ENCODE data around the gene IFNGR2. TPM values are rescaled to one million over a fixed set of nuclear protein-coding genes. Genes with fewer than 3 reads are reported as not detected.

IFNGR2 gene
- total RNA-seq, 1 experiment from 2014 or later, result 47.9 TPM

GRCh38 chr21:33359446-33359845, 43.8 kb upstream of the IFNGR2 start:
- intact Hi-C loops (cut with micrococcal nuclease; ENCODE audit: unreplicated experiment), result no loop called here
- no peaks in the 10 kb centered on the region for H3K4me1 ChIP-seq (ENCODE audit: control insufficient read depth, insufficient read depth, low read length)
- no peaks in the 10 kb centered on the region for H3K9me3 ChIP-seq (ENCODE audit: control insufficient read depth, insufficient read depth, low read depth, low read length)
- ChIA-PET CTCF (interaction anchor here (2.9 kb wide), 1 partner anchor 160 kb away, joined by 7 read pairs; no protein-coding TSS in a partner anchor), POLR2A (no interaction called here)
- no peak for ATAC-seq
- H3K36me3 ChIP-seq (ENCODE audit: control insufficient read depth, insufficient read depth, low read length), result peaks cover 7% of the 10 kb centered on the region; the same call in 1 of the 2 replicates
- in situ Hi-C loops (cut with HindIII; ENCODE audit: low pct_unique_long_range_greater_than_20kb, low sequenced_read_pairs), result no loop called here
- no peak for TF ChIP-seq SIN3A (IDR thresholded peaks at IDR 0.05; ENCODE audit: borderline replicate concordance, insufficient read depth, low read depth, low read length)
- no peak for TF ChIP-seq REST (IDR thresholded peaks at IDR 0.05; ENCODE audit: insufficient read depth in 1 of 2, low read depth in 2 of 2, low read length in 1 of 2)
- DNase-seq (ENCODE audit: low read depth, low spot score), result no peak
- no peak overlapping the region for H3K27ac ChIP-seq (ENCODE audit: low read length)
- H3K4me3 ChIP-seq (ENCODE audit: low read depth in 2 of 2, low read length in 2 of 2), result no peak overlapping the region
- no peaks in the 10 kb centered on the region for H3K27me3 ChIP-seq (ENCODE audit: control insufficient read depth, insufficient read depth, low read length)
- no TSS peak for BruUV-seq (replicated peaks)

- in situ Hi-C loops (cut with HindIII; ENCODE audit: low pct_unique_long_range_greater_than_20kb, low sequenced_read_pairs) (no loop called here), intact Hi-C loops (cut with micrococcal nuclease; ENCODE audit: unreplicated experiment) (loop anchor here (5.0 kb wide), 1 partner anchor 163 kb away; no protein-coding TSS in a partner anchor)
- no TSS peak for BruUV-seq (replicated peaks)
- Histone ChIP-seq H3K27me3 (ENCODE audit: control insufficient read depth, insufficient read depth, low read length) (no peaks in the 10 kb centered on the region), H3K27ac (ENCODE audit: low read length) (no peak overlapping the region), H3K36me3 (ENCODE audit: control insufficient read depth, insufficient read depth, low read length) (peaks cover 4% of the 10 kb centered on the region; the same call in 1 of the 2 replicates), H3K9me3 (ENCODE audit: control insufficient read depth, insufficient read depth, low read depth, low read length) (no peaks in the 10 kb centered on the region), H3K4me1 (ENCODE audit: control insufficient read depth, insufficient read depth, low read length) (no peaks in the 10 kb centered on the region), H3K4me3 (ENCODE audit: low read depth in 2 of 2, low read length in 2 of 2) (no peak overlapping the region)
- ChIA-PET CTCF (interaction anchor here (1.2 to 2.9 kb wide), 3 partner anchors 131 to 163 kb away, joined by 4 to 7 read pairs (median 4); partner anchors contain the start of gene DNAJC28), POLR2A (no interaction called here)
- ATAC-seq (no peak), DNase-seq (ENCODE audit: low read depth, low spot score) (no peak)
- TF ChIP-seq POLR2AphosphoS5 (IDR thresholded peaks at IDR 0.05; ENCODE audit: low read depth, low read length) (no peak), TCF7L2 (IDR thresholded peaks at IDR 0.05; ENCODE audit: low read depth, low read length) (no peak), SIN3A (IDR thresholded peaks at IDR 0.05; ENCODE audit: borderline replicate concordance, insufficient read depth, low read depth, low read length) (no peak)
Measured at GRCh38 chr21:33360281-33360680, 42.9 kb upstream of the IFNGR2 start.

GRCh38 chr21:33360881-33361602, 42.2 kb upstream of the IFNGR2 start:
- ChIA-PET CTCF (interaction anchor here (0.5 to 2.9 kb wide), 12 partner anchors 11 to 164 kb away, joined by 3 to 13 read pairs (median 4); partner anchors contain the start of genes DNAJC28 and IFNAR1), POLR2A (no interaction called here)
- peaks cover 4% of the 10 kb centered on the region; the same call in 1 of the 2 replicates for H3K36me3 ChIP-seq (ENCODE audit: control insufficient read depth, insufficient read depth, low read length)
- H3K4me1 ChIP-seq (ENCODE audit: control insufficient read depth, insufficient read depth, low read length), result no peaks in the 10 kb centered on the region
- intact Hi-C loops (cut with micrococcal nuclease; ENCODE audit: unreplicated experiment), result loop anchor here (1.0 to 5.0 kb wide), 2 partner anchors 84 to 164 kb away; no protein-coding TSS in a partner anchor
- H3K27me3 ChIP-seq (ENCODE audit: control insufficient read depth, insufficient read depth, low read length), result no peaks in the 10 kb centered on the region
- no peaks in the 10 kb centered on the region for H3K9me3 ChIP-seq (ENCODE audit: control insufficient read depth, insufficient read depth, low read depth, low read length)
- peak; percentile 67 for DNase-seq (ENCODE audit: low read depth, low spot score)
- BruUV-seq (replicated peaks), result no TSS peak
- no peak overlapping the region for H3K27ac ChIP-seq (ENCODE audit: low read length)
- peak; percentile 98 for ATAC-seq
- peak; percentile 88 for TF ChIP-seq CTCF (IDR thresholded peaks at IDR 0.05)
- TF ChIP-seq POLR2AphosphoS5 (IDR thresholded peaks at IDR 0.05; ENCODE audit: low read depth, low read length), result no peak
- H3K4me3 ChIP-seq (ENCODE audit: low read depth in 2 of 2, low read length in 2 of 2), result peak overlapping the region; percentile 19 to 46
- in situ Hi-C loops (cut with HindIII; ENCODE audit: low pct_unique_long_range_greater_than_20kb, low sequenced_read_pairs), result no loop called here
